Lower leg skin (tissue), 4 donors: ENCODE data around the gene SAV1. TPM values are rescaled to one million over a fixed set of nuclear protein-coding genes. Genes with fewer than 3 reads are reported as not detected.

Experiments
- DNase-seq, 2 donors: peaks; one replicate each; pipeline ENCODE4 v3.0.0-alpha.2; 2019; ENCODE audit warnings: low spot score in 2 of 2
- H3K4me3 ChIP-seq: fragments of 200-600 bp; sonication (generic); 2 replicates; pipeline ENCODE4 v1.5.1; 2017; ENCODE audit warnings: mild to moderate bottlenecking, low read depth; ENCODE audit not compliant: poor library complexity, severe bottlenecking
- CTCF ChIP-seq, 3 donors: fragments of 450-650 bp; IDR thresholded peaks; one replicate each; pipeline ENCODE4 v1.5.1; 2016; ENCODE audit warnings: antibody characterized with exemption in 3 of 3, mild to moderate bottlenecking in 3 of 3, moderate library complexity in 2 of 3
- POLR2A ChIP-seq, 2 donors: fragments of 450-650 bp; IDR thresholded peaks; one replicate each; pipeline ENCODE4 v1.6.1; 2016 to 2017; ENCODE audit warnings: antibody characterized with exemption in 2 of 2, mild to moderate bottlenecking in 1 of 2, moderate library complexity in 1 of 2
- WGBS, 2 donors: methylation state at CpG; one replicate each; pipeline ENCODE4 v1.1.5; 2018; 5-methylcytosine and 5-hydroxymethylcytosine counted together
- intact Hi-C: fragments of 100-400 bp; cut with DNase I; formaldehyde crosslinking; loops from one replicate; pipeline ENCODE4 v1.15.0; 2023; ENCODE audit warnings: low total_unique reads
- total RNA-seq, 4 donors: library from RNA; depleted of rRNA; stranded (reverse); fragments of >200 nt; gene quantifications; one replicate each; pipeline ENCODE4 v1.1.0, GENCODE V29; 2016

SAV1 gene
- total RNA-seq, 4 donors from 2014 or later, result 22.8 to 30.0 (median 28.3) TPM

GRCh38 chr14:50620341-50620740 is 47.8 kb downstream of the SAV1 start:
- TF ChIP-seq POLR2A (IDR thresholded peaks at IDR 0.05), result no peak
- TF ChIP-seq CTCF (IDR thresholded peaks at IDR 0.05), result no peak
- H3K4me3 ChIP-seq, result no peak overlapping the region
- DNase-seq, result no peak
- 74 to 76% methylated on average over 4 of the region's 4 CpGs for WGBS, 2 donors
- intact Hi-C loops, result no loop called here

GRCh38 chr14:50619569-50620141 is 48.5 kb downstream of the SAV1 start:
- no peak overlapping the region for H3K4me3 ChIP-seq
- TF ChIP-seq CTCF (IDR thresholded peaks at IDR 0.05) (no peak), POLR2A (IDR thresholded peaks at IDR 0.05) (no peak)
- intact Hi-C loops, result no loop called here
- DNase-seq, result no peak
- WGBS, 2 donors, result 78 to 80% methylated on average over 5 of the region's 5 CpGs

GRCh38 chr14:50616275-50616674 is 51.8 kb downstream of the SAV1 start:
- no peak for DNase-seq
- TF ChIP-seq POLR2A (IDR thresholded peaks at IDR 0.05), result no peak
- no peak for TF ChIP-seq CTCF (IDR thresholded peaks at IDR 0.05)
- WGBS, 2 donors, result 94 to 98% methylated on average over 2 of the region's 2 CpGs
- intact Hi-C loops, result no loop called here
- no peak overlapping the region for H3K4me3 ChIP-seq

GRCh38 chr14:50615552-50615951 is 52.6 kb downstream of the SAV1 start:
- intact Hi-C loops, result no loop called here
- WGBS, 2 donors, result 82 to 94% methylated on average over 2 of the region's 2 CpGs
- DNase-seq, result no peak

GRCh38 chr14:50615056-50615455 is 53.0 kb downstream of the SAV1 start:
- WGBS, 2 donors, result 59 to 73% methylated on average over 4 of the region's 4 CpGs

More at GRCh38 chr14:50615552-50615951, 52.6 kb downstream of the SAV1 start:
- no peak overlapping the region for H3K4me3 ChIP-seq
- no peak for TF ChIP-seq POLR2A (IDR thresholded peaks at IDR 0.05)
- TF ChIP-seq CTCF (IDR thresholded peaks at IDR 0.05), result no peak

More at GRCh38 chr14:50615056-50615455, 53.0 kb downstream of the SAV1 start:
- intact Hi-C loops, result no loop called here
- DNase-seq, result no peak
- H3K4me3 ChIP-seq, result no peak overlapping the region
- TF ChIP-seq POLR2A (IDR thresholded peaks at IDR 0.05), result no peak
- TF ChIP-seq CTCF (IDR thresholded peaks at IDR 0.05), result no peak
